HG03342 (cell line): ENCODE measurements around the gene ITFG1.
"Not testable (repeated sequence)": the region's sequence is repeated elsewhere in the genome, so short reads cannot be mapped to it uniquely, and the experiment has no call there.

ENCODE experiments used
- ATAC-seq: cut with Tn5 transposase; IDR thresholded peaks from one replicate; pipeline ENCODE4 v1.9.1; 2021; ENCODE audit warnings: mild to moderate bottlenecking, moderate library complexity; ENCODE audit not compliant: unreplicated experiment

The ITFG1 gene

DNA sequence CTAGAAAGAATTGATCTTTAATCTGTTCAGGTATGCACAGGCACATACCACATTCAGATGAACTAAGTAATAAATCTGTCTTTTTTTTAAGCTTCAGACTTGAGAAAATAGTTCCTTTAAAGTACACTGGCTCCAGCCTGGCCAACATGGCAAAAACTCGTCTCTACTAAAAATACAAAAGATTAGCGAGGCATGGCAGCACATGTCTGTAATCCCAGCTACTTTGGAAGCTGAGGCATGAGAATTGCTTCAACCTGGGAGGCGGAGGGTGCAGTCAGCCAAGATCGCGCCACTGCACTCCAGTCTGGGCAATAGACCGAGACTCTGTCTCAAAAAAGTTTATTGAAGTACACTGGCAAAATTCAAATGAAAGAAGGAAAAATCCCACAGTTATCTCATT lies 206.1 kb downstream of the ITFG1 start:
- ATAC-seq: no peak

DNA sequence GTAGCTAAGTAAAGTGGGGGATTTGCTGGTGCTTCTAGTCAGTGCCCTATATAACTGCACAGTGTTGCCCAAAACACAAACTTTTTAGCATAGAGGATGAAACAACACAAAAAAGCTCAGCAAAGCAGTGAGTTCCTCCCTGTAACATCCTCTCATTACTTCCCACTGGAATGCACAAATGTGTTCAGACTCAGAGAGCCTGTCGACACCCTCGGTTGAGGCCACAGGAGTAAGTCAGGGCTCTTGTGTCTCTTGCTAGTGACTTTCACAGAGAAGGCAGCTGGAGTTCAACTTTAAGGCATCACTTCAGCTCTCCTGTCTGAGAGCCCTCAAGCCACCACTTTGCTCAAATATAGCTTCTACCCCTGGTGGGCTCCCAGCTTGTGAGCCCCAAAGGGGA lies 209.9 kb downstream of the ITFG1 start:
- no peak for ATAC-seq

DNA sequence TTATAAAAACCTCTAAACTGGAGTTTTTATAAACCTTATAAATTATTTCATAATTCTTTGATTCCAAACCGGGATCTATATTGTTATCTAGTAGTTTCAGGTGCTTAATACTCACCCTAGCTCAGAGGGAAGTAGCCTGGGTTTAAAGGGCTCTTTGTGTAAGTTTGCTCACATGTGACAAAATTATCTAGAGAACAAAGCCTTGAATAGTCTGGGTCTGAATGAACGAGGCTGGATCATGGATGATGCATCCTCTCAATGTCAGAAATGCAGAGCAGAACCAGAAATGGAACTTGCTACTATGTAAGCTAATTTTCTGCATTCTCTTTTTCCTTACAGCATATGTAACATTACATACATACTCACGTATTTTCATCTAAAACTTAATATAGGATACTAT lies 213.2 kb downstream of the ITFG1 start:
- no peak for ATAC-seq

DNA sequence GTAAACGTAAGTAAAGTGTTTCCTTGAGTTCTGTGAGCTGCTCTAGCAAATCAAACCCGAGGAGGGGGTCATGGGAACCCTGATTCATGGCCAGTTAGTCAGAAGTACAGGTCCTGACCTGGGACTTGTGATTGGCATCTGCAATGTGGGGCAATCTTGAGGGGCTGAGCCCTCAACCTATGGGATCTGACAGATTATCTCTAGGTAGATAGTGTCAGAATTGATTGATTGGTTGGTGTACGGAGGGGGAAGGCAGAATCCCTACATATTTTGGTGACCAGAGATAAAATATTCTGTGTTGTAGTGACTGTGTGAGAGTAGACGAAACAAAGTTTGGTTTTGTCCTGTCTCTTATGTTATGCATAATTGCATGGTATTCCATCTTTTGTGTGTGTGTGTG lies 216.7 kb downstream of the ITFG1 start:
- no peak for ATAC-seq

DNA sequence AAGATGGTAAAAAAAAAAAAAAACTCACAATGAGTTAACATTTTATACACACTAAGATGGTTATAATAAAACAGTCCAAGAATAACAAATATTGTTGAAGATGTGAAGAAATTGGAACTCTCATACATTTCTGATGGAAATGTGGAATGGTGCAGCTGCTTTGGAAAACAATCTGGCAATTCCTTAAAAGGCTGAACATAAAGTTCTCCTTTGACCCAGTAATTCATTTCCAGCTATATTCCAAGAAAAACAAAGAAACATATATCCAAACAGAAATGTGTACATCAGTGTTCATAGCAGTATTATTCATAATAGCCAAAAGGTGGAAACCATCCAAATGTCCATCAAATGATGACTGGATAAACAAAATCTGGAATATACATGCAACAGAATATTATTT lies 219.8 kb downstream of the ITFG1 start:
- no peak for ATAC-seq

DNA sequence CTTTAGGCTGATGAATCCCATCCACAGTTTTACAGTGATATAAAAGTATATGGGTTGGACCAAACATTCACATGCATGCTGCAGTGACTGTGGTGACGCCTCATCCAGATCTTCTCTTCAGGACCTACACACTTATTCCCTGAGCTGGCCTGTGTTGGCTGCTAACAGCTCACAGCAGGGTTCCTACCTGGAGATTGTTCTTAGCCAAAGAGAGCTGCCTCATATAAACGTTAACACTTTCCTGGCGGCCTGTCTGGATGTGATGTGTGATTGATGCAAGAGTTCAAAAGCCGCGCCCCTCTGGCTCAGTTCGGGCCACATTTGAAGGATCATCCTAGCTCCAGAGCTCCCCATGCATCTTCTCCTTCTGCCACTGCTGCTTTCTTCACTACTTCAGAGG lies 224.1 kb downstream of the ITFG1 start:
- ATAC-seq: no peak

DNA sequence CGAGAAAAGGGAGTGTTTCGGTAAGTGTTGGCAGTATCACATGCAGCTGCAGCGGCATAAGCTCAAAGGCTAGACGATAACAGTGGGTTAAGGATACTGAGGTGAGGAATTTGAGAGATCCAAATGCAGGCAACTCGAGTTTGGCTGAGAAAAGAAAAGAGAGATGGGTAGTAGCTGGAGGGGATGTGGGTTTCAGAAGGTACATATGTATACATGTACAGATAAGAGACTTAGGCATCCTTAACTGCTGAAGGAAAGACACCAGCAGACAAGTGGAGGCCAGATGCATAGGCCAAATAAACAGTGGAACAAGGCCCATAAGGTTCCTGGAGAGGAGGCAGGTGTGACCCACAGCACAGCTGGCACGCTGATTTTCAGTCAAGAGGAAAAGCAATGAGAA lies 230.6 kb downstream of the ITFG1 start:
- ATAC-seq: no peak

DNA sequence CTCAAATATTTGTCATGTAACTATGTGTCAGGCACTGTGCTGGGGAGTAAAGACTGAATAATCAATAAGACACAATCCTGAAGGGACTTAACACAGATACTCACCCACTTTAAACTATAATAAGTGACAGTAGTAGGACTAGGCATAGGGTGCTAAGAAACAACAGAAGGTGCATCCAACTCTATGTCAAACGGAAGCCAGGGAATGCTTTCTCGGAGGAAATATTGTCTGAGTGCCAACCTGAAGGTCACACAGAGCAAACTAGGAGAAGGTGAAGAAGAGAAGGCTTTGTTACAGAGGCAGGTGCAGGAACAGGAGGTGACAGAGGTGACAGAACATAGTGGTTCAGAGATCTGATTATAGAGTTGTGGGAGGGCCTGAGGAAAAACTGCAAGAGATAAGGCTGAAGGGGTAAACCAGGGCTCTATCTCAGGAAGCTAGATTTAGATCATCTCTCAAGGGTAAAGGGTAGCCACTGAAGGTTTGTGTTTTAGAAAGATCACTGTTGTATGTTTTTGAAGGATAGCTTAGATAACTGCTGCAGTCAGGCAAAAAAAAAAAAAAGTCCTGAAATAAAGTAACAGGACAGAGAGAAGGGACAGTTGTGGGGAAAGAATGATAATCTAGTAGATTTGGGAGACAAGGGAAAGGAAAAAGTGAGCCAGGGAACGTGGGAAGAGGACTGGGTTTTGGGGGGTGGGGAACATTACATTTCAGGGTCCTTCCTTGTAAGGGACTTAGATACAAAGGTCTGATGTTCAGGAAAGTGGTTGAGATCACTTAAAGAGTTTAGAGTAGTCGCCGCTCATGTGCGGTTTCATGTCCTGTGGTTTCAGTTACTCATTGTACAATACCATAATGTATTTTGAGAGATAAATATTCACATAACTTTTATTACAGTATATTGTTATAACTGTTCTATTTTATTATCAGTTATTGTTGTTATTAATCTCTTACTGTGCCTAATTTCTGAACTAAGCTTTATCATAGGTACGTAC lies 231.5 kb downstream of the ITFG1 start:
- ATAC-seq: no peak

DNA sequence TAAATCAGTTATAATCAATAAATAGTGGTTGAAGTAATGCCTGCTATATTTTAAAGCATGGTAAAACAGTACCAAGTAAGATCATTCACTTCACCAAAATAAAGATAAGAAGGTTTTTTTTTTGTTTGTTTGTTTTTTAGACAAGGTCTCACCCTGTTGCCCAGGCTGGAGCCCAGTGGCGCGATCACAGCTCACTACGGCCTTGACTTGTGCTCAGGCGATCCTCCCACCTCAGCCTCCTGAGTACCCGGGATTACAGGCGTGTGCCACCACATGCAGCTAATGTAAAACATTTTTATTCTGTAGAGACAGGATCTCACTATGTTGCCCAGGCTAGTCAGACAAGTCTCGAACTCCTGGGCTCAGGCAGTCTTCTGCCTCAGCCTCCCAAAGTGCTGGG lies 232.6 kb downstream of the ITFG1 start:
- ATAC-seq: no peak

DNA sequence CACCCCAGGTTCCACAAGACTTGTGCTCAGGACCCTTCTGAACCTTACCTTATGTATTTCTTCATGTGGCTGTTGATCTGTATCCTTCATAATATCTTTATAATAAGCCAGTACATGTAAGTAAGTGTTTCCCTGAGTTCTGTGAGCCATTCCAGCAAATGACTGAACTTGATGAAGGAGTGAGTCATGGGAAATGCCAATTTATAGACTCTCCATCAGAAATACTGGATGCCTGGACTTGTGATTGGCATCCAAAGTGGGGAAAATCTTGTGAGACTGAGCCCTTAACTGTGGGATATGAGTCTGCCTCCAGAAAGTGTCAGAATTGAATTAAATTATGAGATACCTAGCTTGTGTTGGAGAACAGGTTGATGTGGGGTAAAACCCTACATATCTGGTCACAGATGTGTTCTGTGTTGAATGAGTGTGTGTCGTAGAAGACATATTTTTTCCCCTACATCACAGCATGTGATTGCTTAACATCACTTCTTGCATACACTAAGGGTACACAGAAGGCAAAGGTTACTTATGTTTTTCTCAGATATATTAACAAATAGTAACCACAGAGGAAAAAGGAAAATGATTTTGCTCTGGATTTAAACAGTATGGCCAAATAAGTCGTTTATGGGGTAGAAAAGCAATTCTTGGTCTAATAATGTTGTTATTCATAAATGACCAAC lies 247.0 kb downstream of the ITFG1 start:
- no peak for ATAC-seq

DNA sequence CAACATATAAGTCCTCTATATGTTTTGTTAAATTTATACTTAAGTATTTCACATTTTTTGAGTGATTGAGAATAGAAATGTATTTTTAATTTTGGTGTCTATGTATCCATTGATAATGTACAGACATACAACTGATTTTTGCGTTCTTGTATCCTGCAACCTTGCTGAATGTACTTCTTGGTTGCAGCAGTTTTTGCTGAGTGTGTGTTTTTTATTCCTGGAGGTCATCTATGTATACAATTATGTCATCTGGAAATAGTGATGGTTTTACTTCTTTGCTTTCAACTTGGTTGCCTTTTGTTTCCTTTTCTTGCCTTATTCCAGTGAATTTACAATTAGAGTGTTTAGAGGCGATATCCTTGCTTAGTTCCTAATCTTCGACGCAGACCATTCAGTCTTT lies 249.6 kb downstream of the ITFG1 start:
- ATAC-seq: no peak

DNA sequence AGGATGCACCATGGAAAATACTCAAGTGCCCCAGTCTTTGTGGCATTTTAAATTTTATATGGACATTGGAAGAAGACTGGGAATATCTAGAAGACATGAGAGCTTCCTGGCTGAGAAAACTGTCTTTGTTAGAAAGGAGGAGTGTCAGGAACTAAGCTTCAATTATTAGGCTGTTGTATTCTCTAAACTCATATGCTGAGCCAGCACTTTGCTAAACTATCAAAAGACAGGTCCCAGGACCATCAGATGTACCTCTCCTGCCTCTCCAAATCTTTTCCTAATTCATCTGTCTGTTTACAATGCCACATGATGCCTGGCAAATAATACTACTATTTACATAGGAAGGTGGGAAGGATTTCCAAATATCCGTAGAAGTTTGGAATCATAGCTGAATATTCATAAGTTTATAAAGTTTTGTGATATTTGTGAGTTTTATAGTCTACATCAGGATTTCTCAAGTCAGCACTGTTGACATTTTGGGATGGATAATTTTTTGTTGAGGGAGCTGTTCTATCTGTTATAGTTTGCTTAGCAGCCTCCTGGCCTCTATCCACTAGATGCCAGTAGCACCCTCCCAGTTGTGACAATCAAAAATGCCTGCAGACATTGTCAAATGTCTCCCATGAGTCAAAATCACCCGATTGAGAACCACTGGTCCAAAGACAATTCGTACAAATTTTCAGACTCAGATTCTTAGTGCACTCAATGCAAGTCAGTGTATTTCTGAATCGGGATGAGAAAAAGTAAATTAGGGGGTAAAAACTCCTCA lies 255.9 kb downstream of the ITFG1 start:
- ATAC-seq: no peak

DNA sequence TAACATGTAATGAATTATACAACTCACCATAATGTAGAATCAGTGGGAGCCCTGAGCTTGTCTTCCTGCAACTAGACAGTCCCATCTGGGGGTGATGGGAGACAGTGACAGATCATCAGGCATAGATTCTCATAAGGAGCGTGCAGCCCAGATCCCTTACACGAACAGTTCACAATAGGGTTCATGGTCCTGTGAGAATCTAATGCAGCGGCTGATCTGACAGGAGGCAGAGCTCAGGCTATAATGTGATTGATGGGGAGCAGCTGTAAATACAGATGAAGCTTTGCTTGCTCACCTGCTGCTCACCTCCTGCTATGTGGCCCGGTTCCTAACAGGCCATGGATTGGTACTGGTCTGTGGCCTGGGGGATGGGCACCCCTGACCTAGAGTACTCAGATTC lies 257.4 kb downstream of the ITFG1 start:
- not testable (repeated sequence) for ATAC-seq

DNA sequence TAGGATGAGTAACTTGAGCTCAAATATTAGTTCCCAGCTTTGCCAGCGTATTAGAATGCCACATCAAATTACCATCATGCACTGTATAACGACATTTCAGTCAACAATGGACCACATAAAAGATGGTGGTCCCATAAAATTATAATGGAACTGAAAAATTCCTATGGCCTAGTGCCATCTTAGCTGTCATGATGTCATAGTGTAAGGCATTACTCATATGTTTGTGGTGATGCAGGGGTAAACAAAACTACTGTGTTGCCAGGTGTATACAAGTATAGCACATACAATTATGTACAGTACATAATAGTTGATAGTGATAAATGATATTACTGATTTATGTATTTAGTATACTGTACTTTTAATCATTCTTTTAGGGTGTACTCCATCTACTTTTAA lies 262.7 kb downstream of the ITFG1 start:
- ATAC-seq: no peak

DNA sequence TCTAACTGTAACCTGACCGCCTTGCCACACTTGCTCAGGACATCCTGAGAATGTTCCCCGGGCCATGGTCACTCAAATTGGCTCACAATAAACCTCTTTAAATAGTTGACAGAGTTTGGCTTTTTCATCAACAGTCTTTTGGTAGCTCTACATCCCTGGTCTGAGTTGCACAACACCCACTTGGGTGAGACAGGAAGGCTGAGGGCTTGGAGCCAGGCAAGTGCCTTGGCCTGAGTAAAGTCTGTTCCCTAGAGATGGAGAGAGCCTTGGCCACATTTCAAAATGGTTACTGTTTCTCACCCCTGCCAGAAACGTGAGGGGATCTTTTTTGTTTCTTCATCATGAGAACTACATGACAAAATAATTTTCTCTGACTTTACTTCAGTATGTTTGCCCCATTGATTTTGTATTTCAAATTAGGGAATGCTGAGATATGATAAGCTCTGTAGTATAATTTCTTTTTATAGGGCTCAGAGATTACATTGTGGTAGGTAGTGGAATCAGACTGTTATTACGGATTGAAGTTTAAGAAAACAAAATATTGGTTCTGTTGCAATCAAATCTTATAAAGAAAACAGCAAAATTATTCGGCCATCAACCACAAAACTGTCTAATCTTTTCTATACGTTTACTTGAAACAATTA lies 263.2 kb downstream of the ITFG1 start:
- no peak for ATAC-seq

DNA sequence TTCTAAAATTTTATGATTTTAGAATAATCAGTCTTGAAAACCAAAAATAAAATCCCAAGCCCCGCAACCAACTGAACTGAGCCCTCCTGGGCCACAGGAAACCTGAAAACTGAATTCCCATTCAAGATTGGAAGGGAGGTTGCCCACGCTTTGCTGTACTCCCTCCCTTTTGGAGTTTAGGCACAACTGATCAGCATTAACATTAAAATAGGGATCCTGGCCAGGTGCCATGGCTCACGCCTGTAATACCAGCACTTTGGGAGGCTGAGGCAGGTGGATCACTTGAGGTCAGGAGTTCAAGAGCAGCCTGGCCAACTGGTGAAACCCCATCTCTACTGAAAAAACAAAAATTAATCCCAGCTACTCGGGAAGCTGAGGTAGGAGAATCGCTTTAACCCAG lies 264.4 kb downstream of the ITFG1 start:
- ATAC-seq: no peak

DNA sequence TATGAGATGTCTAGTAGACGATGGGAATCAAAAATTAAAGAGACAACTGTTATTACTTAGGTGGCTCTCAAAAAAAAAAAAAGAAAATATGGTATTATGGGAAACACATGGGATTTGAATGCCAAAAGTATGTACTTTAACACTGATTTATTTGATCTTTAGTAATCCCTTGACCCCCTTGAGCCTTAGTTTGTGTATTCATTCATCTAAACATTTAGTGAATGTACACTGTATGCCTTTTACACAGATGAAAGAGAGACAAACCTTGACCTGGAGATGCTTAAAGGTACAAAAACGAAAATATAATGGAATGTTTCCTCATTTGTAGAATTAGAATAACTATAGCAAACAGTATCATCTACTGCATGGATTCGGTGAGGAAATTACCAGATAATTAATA lies 278.5 kb downstream of the ITFG1 start:
- no peak for ATAC-seq

DNA sequence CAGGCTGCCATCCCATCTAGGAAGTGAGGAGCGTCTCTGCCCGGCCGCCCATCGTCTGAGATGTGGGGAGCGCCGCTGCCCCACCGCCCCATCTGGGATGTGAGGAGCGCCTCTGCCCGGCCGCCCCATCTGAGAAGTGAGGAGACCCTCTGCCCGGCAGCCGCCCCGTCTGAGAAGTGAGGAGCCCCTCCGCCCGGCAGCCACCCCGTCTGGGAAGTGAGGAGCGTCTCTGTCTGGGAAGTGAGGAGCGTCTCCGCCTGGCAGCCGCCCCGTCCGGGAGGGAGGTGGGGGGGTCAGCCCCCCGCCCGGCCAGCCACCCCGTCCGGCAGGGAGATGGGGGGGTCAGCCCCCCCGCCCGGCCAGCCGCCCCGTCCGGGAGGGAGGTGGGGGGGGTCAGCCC lies 279.8 kb downstream of the ITFG1 start:
- not testable (repeated sequence) for ATAC-seq

DNA sequence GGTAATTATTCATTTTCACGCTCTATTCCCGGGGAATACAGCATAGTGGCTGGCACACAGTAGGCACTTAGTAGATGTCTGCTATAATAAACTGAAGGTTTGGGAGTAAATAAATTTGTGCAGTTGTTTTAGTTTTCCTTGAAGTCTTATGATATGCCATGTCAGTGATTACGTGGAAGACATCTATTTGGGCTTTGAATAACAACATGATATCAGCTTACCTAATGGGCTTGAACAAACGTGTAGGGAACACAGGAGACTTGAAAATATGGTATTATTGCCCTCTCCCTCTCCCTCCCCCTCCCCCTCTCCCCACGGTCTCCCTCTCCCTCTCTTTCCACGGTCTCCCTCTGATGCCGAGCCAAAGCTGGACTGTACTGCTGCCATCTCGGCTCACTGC lies 280.8 kb downstream of the ITFG1 start:
- ATAC-seq: no peak

DNA sequence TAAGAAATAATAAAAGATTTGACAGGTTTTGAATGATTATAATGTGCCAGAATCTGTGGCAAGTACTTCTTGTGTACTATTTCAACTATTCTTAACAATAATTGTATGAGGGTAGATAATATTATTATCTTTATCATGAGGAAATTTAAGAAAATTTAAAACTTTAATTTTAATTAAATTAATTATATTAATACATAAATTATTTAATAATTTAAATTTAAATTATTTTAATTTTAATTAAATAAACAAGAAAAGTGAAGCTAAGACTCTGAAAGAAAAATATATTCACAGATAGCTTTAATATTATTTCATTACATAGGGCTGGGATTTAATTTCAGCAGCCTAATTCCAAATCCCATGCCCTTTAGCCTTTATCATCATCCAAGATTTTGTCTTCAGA lies 285.7 kb downstream of the ITFG1 start:
- no peak for ATAC-seq
